GM21786 (cell line): ENCODE data around the gene PGA4.
"Not testable (repeated sequence)": the region's sequence is repeated elsewhere in the genome, so short reads cannot be mapped to it uniquely, and the experiment has no call there.

Experiments
- ATAC-seq: cut with Tn5 transposase; IDR thresholded peaks from one replicate; pipeline ENCODE4 v1.9.1; 2021; ENCODE audit not compliant: unreplicated experiment

Gene PGA4

DNA sequence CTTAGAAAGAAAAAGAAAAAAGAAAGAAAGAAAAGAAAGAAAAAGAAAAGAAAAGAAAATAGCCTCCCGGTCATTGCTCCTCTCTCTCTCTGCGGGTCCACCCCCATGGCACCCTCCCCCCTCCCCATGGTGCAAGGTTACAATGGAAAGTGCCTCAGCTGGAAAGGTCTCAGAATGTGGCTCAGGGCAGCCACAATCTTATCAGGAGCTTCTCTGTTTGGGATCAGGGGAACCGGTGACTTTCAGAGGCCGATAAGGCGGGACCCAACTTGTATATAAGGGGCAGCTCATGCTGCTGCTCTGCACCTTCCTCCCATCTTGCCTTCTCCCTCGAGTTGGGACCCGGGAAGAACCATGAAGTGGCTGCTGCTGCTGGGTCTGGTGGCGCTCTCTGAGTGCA is at the start of gene PGA4:
Gene PGA4, plus strand, starts transcription at position 301 of the 400 bp plus-strand sequence. Its CDS starts 54 bp downstream, at position 355.
- not testable (repeated sequence) for ATAC-seq

- ATAC-seq: no peak
Observed at GRCh38 chr11:61172356-61172755, 49.8 kb upstream of the PGA4 start.

- no peak for ATAC-seq
Observed at GRCh38 chr11:61172888-61173287, 49.3 kb upstream of the PGA4 start.

DNA sequence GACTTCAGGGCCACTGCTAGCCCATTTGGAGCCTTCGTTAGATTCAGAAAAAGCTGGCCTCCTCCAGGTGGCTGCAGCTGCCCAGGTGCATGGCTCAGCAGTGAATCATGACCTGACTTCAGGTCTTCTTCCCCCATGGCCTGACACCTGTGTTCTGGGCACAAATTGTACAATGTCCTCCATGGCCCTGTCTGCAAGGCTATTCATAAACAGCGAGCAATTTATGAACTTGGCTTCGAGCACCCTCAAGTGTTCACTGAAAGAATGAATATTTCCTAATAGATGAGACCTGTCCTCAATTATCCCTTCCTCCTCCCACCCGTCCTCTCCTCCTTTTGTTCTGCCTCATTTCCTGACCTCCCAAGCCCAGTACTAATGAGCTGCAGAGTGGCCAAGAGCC is 48.7 kb upstream of the PGA4 start:
- ATAC-seq: no peak

GRCh38 chr11:61174273-61174672 is 47.9 kb upstream of the PGA4 start:
- ATAC-seq: no peak

- ATAC-seq: no peak
Observed at GRCh38 chr11:61174949-61175348, 47.2 kb upstream of the PGA4 start.

GRCh38 chr11:61176446-61176845 is 45.7 kb upstream of the PGA4 start:
- ATAC-seq: no peak

DNA sequence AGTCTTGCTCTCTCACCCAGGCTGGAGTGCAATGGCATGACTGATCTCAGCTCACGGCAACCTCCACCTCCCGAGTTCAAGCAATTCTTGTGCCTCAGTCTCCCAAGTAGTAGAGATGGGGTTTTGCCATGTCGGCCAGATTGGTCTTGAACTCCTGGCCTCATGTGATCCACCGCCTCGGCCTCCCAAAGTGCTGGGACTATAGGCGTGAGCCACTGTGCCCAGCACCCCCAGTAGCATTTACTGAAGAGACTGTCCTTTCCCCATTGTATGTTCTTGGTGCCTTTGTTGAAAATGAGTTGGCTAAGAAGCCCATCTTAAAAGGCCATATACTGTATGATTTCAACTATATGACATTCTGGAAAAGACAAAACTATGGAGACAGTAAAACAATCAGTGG is 41.9 kb upstream of the PGA4 start:
- ATAC-seq: not testable (repeated sequence)

DNA sequence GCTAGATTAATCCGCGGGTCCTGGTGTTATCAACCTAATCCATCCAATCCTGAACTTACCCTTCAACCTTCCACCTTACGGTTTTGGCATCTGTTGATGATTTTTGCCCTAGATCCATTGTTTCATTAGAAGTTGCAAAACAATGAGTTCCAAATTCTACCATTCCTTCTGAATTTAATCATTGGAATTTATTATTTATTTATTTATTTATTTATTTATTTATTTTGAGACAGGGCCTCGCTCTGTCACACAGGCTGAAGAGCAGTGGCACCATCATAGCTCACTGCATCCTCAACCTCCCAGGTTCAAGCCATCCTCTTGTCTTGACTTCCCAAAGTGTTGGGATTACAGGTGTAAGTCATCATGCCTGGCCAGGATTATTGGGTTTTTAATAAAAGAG is 40.7 kb upstream of the PGA4 start:
- ATAC-seq: no peak

DNA sequence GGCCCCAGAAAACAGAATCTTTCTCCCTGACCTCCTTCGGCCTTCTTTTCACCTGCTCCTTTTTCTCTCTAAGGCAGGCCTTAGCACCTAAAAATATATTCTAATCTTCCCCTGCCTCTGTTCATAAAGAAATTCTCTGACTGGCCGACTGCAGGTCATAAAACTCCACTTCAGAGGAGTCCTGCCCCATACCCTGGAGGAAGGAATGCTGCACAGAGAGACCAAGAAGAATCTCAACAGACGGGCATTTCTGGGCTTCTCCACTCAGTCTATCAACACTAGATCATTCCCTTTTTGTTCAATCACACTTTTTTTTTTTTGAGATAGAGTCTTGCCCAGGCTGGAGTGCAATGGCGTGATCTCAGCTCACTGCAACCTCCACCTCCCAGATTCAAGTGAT is 38.5 kb upstream of the PGA4 start:
- ATAC-seq: no peak

DNA sequence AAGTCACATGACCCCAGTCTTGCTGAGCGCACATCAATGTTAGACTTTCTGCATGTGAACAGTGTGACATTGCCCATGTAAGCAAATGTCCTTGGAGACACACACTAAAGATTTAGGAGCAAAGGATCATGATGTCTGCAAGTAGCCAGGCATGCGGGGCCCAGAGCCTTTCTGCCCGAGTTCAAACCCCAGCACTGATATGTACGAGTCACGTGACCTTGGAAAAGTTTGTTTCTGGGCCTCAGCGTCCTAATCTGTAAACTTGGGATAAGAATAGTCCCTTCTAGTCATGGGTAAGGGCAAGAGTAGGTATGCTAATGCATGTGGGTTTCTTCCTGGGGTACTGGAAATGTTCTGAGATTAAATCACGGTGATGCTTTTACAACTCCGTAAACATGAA is 35.6 kb upstream of the PGA4 start:
- ATAC-seq: no peak

- ATAC-seq: no peak
Observed at GRCh38 chr11:61187505-61188130, 34.5 kb upstream of the PGA4 start.

DNA sequence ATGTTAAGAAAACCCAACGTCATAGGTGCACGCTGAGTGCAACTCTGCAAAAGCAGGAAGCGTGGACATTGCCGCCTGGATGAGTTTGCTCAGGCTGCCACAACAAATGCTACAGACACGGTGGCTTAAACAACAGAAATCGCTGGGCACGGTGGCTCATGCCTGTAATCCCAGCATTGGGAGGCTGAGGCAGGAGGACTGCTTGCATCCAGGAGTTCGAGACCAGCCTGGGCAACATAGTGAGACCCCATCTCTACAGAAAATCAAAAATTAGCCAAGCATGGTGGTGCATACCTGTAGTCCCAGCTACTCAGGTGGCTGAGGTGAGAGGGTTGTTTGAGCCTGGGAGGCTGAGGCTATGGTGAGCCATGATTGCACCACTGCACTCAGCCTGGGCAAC is 32.2 kb upstream of the PGA4 start:
- ATAC-seq: no peak

- no peak for ATAC-seq
Observed at GRCh38 chr11:61193596-61193995, 28.6 kb upstream of the PGA4 start.

DNA sequence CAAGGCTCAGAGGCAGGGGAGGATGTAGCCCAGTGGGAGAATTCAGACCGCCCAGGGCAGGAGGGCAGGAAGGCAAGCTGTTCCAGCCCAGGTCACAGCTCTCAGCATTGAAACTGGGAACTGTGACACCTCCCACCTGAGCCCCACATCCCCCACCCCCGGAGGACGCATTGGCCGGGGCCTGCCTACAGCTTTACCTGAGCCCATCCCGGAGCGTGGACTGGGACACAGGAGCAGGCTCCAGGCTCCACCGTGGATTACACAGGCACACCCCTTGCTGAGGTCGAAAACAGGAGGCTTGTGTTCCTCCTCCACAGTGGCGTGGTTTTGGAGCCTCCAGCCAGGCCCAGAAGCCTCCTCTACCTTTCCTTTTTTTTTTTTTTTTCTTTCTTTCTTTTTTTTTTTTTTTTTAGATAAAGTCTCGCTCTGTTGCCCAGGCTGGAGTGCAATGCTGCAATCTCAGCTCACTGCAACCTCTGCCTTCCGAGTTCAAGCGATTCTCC is 27.9 kb upstream of the PGA4 start:
- no peak for ATAC-seq

DNA sequence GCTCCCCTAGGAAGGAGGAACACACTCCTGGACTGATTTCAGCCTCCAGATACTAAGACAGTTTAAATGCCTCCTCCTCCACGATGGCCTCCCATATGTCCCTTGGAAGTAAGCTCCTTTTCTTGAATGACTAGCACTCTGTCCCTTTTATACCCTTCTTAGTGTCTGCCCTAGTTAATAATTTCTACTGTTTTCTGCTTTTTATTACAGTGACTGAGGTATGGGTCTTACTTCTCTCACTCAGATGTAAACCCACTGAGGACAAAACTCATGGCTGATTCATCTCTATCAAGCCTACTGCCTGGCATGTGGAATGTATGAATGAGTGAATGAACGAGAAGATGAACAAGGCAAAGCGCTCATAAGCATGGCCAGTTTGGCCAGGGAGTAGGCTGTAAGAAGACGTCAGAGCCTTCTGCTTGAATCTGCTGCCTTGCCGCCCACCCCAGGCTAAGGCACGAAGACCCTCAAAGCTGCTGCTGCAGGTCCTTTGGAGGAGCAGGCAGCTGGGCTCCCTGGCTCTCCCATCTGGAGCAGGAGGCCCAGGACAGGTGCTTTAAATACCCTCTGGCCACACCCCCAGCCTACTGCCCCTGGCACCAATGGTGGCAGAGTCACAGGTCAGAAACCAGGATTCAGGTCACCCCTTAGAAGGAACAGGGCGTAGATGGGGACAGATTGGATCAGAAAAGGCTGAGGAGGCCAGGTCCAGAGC is 27.0 kb upstream of the PGA4 start:
- no peak for ATAC-seq

- no peak for ATAC-seq
Observed at GRCh38 chr11:61195719-61196118, 26.4 kb upstream of the PGA4 start.

DNA sequence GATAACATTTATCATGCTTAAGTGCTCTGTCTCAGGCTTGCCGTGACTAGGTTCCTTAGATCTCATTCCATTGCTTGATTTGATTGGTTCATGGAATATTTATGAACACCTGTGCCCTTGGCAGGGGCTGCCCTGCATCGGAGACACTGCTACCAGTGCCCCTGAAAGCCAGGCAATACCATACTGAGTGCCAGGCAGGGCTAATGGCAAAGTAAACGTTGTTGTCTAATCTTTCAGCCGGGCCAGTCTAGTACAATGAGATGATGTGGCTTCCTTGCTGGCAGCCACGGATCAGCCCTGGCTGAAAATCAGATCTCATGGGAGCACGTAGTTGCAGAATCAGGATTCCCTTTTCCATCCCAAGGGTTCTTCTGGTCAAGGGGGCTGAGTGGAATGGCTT is 23.8 kb upstream of the PGA4 start:
- ATAC-seq: no peak

- no peak for ATAC-seq
Observed at GRCh38 chr11:61198948-61199523, 23.1 kb upstream of the PGA4 start.

DNA sequence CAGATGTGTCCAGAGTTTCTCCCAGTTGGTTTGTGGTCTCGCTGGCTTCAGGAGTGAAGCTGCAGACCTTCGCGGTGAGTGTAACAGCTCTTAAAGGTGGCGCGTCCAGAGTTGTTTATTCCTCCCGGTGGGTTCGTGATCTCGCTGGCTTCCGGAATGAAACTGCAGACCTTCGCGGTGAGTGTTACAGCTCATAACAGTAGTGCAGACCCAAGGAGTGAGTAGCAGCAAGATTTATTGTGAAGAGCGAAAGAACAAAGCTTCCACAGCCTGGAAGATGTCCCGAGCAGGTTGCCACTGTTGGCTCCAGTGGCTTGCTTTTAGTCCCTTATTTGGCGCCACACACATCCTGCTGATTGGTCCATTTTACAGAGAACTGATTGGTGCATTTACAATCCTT is 20.7 kb upstream of the PGA4 start:
- no peak for ATAC-seq

DNA sequence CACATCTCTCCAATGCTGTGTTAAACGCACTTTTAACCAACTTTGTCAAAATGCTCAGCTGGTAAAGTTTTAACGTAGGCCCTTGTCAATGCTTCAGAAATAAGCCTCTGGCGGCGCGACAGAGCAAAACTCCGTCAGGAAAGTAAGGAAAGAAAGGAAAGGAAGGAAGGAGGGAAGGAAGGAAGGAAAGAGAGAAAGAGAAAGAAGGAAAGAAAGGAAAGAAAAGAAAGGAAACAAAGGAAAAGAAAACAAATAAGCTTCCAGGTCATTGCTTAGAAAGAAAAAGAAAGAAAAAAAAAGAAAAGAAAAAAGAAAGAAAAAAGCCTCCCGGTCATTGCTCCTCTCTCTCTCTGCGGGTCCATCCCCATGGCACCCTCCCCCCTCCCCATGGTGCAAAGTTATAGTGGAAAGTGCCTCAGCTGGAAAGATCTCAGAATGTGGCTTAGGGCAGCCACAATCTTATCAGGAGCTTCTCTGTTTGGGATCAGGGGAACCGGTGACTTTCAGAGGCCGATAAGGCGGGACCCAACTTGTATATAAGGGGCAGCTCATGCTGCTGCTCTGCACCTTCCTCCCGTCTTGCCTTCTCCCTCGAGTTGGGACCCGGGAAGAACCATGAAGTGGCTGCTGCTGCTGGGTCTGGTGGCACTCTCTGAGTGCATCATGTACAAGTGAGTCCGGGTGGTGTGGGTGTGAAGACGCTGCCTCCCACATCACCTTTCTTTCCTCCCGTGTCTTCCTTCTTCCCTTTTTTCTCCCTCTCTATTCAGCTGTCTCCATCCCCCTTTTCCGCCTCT is 19.0 kb upstream of the PGA4 start, which contains the start of gene PGA3:
Gene PGA3, plus strand, starts transcription at position 566 of the 797 bp plus-strand sequence. Its CDS starts 50 bp downstream, at position 616.
- not testable (repeated sequence) for ATAC-seq
